Karpas-422 (cell line): ENCODE results near the gene ADAM22. TPM values are rescaled to one million over a fixed set of nuclear protein-coding genes. Genes with fewer than 3 reads are reported as not detected.

Experiments
- DNase-seq: peaks from one replicate; pipeline ENCODE4 v3.0.0-alpha.2; 2015
- H2AFZ ChIP-seq: fragments of 200-600 bp; sonication (generic); 2 replicates; pipeline ENCODE4 v1.6.1; 2014; ENCODE audit warnings: antibody characterized with exemption, low read length, mixed read lengths
- H3K27ac ChIP-seq: fragments of 200-600 bp; sonication (generic); 2 replicates; pipeline ENCODE4 v1.5.1; 2014; ENCODE audit warnings: mild to moderate bottlenecking, low read length, moderate library complexity
- H3K27me3 ChIP-seq: fragments of 200-600 bp; sonication (generic); 2 replicates; pipeline ENCODE4 v1.6.1; 2014; ENCODE audit warnings: low read length, mixed read lengths
- H3K36me3 ChIP-seq: fragments of 200-600 bp; sonication (generic); 2 replicates; pipeline ENCODE4 v1.6.1; 2014; ENCODE audit warnings: low read length, mixed read lengths; ENCODE audit not compliant: insufficient read depth
- H3K4me1 ChIP-seq: fragments of 200-600 bp; sonication (generic); 2 replicates; pipeline ENCODE4 v1.6.1; 2014; ENCODE audit warnings: mild to moderate bottlenecking, low read length, mixed read lengths
- H3K4me2 ChIP-seq: fragments of 200-600 bp; sonication (generic); 2 replicates; pipeline ENCODE4 v1.6.1; 2014; ENCODE audit warnings: low read length, low read depth, mild to moderate bottlenecking; ENCODE audit not compliant: poor library complexity, severe bottlenecking
- H3K4me3 ChIP-seq: fragments of 200-600 bp; sonication (generic); 2 replicates; pipeline ENCODE4 v1.5.1; 2014; ENCODE audit warnings: mild to moderate bottlenecking, antibody characterized with exemption, low read length, mixed read lengths
- H3K79me2 ChIP-seq: fragments of 200-600 bp; sonication (generic); 2 replicates; pipeline ENCODE4 v1.6.1; 2014; ENCODE audit warnings: mild to moderate bottlenecking, low read length, mixed read lengths
- H3K9ac ChIP-seq: fragments of 200-600 bp; sonication (generic); 2 replicates; pipeline ENCODE4 v1.6.0; 2014; ENCODE audit warnings: low read length
- H3K9me2 ChIP-seq: fragments of 200-600 bp; sonication (generic), shearing (Covaris generic); replicated peaks from 2 replicates; pipeline ENCODE4 v1.6.0; 2014; ENCODE audit warnings: mild to moderate bottlenecking, low read length, moderate library complexity; ENCODE audit not compliant: insufficient read depth
- H3K9me3 ChIP-seq: fragments of 300-700, 200-600 bp; sonication (generic); 2 replicates; pipeline ENCODE4 v1.6.1; 2014; ENCODE audit warnings: low read length, mixed read lengths
- H4K20me1 ChIP-seq: fragments of 200-600 bp; sonication (generic); 2 replicates; pipeline ENCODE4 v1.6.1; 2014; ENCODE audit warnings: mild to moderate bottlenecking, antibody characterized with exemption, low read length, low read depth; ENCODE audit not compliant: insufficient read depth
- total RNA-seq: library from RNA; depleted of rRNA; stranded (reverse); fragments of >200 nt; shearing (Covaris generic); gene quantifications from 2 replicates; pipeline ENCODE4 v1.2.3, GENCODE V29; 2014; ENCODE audit warnings: low replicate concordance

The ADAM22 gene
- total RNA-seq, 1 experiment from 2014 or later, result 6.1 TPM

DNA sequence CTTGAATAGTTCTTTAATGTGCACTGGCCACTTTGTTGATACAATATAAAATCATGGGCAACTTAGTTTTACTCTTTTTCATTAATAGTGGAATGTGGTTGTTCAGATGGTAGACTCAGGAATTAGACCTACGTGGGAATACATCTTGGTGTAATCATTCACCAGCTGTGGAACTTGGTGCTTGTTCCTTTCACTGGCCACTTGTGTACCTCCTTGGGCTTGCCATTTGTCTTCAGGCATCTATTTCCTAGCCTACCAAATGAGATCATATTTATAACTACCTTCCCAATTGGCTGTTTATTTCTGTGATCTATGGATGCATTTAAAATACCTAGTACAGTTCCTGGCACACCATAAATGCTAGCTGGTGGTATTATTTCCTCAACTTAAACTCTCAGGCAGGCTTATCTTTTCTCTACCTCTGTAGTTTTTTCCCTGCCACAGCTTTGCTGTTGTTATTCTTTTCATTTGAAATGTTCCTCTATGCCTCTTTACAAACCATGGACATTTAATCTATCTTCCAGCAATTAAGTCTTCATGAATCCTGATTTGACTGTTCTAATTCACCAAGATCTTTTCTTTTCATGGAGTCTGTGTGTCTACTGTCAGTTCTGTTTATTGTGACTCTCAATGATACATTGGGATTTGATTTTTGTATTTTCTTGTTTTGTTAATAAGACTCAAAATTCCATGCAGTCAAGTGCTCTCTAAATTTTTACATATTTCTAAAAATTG lies 113.0 kb downstream of the ADAM22 start:
- H3K27me3 ChIP-seq, result no peaks in the 10 kb centered on the region
- no peak overlapping the region for H3K27ac ChIP-seq
- H3K9ac ChIP-seq, result no peak overlapping the region

DNA sequence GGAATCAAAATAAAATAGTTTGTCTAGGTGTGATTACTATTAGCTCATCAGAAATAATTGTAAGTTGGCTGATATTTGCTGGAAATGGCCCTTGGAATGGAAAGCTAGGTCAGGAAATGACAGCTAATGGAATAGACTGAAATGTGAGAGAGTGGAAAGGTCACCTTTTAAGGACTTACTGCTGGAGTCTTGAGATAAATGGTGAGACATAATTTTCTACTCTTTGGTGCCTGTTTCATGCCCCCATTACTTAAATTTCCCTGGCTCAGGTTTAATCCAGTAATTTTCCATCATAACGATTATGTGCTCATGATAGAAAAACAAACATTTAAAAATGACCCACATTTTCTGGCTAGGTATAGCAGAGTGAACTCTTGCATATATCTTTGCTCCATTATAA lies 123.6 kb downstream of the ADAM22 start:
- DNase-seq, result no peak
- Histone ChIP-seq H3K9me3 (no peaks in the 10 kb centered on the region), H3K9ac (no peak overlapping the region), H3K4me3 (no peak overlapping the region), H3K36me3 (no peaks in the 10 kb centered on the region), H3K4me1 (no peaks in the 10 kb centered on the region), H3K27me3 (no peaks in the 10 kb centered on the region), H4K20me1 (no peaks in the 10 kb centered on the region), H3K27ac (no peak overlapping the region), H3K4me2 (no peak overlapping the region), H3K79me2 (no peaks in the 10 kb centered on the region), H3K9me2 (no peaks in the 10 kb centered on the region), H2AFZ (no peak overlapping the region)

More for the DNA sequence above, 113.0 kb downstream of the ADAM22 start:
- no peak overlapping the region for H3K4me3 ChIP-seq
- H3K9me2 ChIP-seq, result no peaks in the 10 kb centered on the region
- H3K79me2 ChIP-seq, result no peaks in the 10 kb centered on the region
- no peak overlapping the region for H2AFZ ChIP-seq
- no peaks in the 10 kb centered on the region for H4K20me1 ChIP-seq
- no peaks in the 10 kb centered on the region for H3K4me1 ChIP-seq
- H3K9me3 ChIP-seq, result no peaks in the 10 kb centered on the region
- no peak overlapping the region for H3K4me2 ChIP-seq
- no peak for DNase-seq
- H3K36me3 ChIP-seq, result no peaks in the 10 kb centered on the region

DNA sequence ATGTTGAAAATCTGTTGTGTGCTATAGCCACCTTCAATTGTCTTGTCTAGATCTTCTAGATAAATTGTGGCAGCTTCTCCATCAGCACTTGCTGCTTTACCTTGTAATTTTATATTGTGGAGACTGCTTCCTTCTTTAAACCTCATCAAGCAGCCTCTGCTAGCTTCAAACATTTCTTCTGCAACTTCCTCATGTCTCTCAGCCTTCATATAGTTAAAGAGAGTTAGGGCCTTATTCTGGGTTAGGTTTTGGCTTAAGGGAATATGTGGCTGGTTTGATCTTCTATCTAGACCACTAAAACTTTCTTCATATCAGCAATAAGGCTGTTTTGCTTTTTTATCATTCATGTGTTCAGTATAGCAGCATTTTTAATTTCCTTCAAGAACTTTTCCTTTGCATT lies 128.2 kb downstream of the ADAM22 start:
- DNase-seq, result no peak
- Histone ChIP-seq H3K4me2 (no peak overlapping the region), H3K9me3 (no peaks in the 10 kb centered on the region), H3K9ac (no peak overlapping the region), H3K36me3 (no peaks in the 10 kb centered on the region), H3K4me3 (no peak overlapping the region), H3K27me3 (no peaks in the 10 kb centered on the region), H3K9me2 (no peaks in the 10 kb centered on the region), H3K27ac (no peak overlapping the region), H3K79me2 (no peaks in the 10 kb centered on the region), H3K4me1 (no peaks in the 10 kb centered on the region), H4K20me1 (no peaks in the 10 kb centered on the region), H2AFZ (no peak overlapping the region)

DNA sequence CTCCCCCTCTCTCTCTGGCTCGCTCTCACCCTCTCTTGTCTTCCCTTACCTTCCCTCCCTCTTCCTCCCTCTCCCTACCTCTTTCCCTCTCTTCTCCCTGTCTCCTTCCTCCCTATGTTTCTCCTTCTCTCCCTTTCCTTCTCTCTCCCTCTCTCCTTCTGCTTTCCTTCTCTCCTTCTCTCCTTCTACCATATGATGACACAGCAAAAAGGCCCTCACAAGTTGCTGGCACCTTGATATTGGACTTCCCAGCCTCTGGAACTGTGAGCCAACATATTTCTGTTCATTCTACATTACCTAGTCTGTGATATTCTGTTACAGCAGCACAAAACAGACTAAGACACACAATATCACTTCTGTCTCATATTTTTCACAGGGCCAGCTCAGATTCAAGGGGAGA lies 135.0 kb downstream of the ADAM22 start:
- Histone ChIP-seq H2AFZ (no peak overlapping the region), H3K9me3 (no peaks in the 10 kb centered on the region), H3K9me2 (no peaks in the 10 kb centered on the region), H3K4me3 (no peak overlapping the region), H3K4me2 (no peak overlapping the region), H3K79me2 (no peaks in the 10 kb centered on the region), H3K27ac (no peak overlapping the region), H3K36me3 (no peaks in the 10 kb centered on the region), H3K4me1 (no peaks in the 10 kb centered on the region), H3K27me3 (no peaks in the 10 kb centered on the region), H4K20me1 (no peaks in the 10 kb centered on the region), H3K9ac (no peak overlapping the region)
- DNase-seq, result no peak

DNA sequence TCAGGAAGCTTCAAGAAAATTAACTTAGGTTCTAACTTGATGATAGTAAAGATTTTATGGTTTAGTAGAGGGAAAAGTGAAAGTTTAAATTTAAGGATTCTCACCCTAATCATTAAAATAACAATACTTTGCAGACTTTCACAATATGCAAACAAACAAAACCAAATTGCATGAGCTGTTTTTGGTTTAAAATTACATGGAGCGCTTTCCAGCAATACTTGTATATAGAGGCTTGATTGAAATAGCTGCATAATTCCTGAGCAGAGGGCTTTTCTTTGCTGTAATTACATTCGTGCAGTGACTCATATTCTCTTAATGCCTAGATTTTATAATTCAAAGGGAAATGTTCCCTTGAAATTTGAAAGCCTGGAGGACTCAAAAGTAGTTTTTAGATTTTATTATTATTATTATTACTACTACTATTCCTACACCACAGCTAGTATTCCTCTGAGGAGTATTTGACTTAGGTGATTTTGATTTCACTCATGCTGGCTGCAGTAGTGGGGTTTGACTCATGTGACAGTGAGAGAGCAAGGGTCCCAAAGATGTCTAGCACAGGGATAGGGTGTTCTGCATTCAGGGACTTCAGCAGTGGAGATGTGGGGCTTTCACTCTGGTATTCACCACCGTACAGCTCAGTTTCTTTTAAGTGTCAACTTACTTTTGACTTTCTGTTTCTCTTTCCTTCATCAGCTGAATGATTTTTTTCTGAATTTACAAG lies 138.1 kb downstream of the ADAM22 start:
- Histone ChIP-seq H3K79me2 (no peaks in the 10 kb centered on the region), H4K20me1 (no peaks in the 10 kb centered on the region), H3K4me2 (no peak overlapping the region), H3K9me2 (no peaks in the 10 kb centered on the region), H3K4me3 (no peak overlapping the region), H3K36me3 (no peaks in the 10 kb centered on the region), H3K27ac (no peak overlapping the region), H2AFZ (no peak overlapping the region), H3K27me3 (no peaks in the 10 kb centered on the region), H3K9ac (no peak overlapping the region), H3K9me3 (no peaks in the 10 kb centered on the region), H3K4me1 (no peaks in the 10 kb centered on the region)
- DNase-seq, result no peak

DNA sequence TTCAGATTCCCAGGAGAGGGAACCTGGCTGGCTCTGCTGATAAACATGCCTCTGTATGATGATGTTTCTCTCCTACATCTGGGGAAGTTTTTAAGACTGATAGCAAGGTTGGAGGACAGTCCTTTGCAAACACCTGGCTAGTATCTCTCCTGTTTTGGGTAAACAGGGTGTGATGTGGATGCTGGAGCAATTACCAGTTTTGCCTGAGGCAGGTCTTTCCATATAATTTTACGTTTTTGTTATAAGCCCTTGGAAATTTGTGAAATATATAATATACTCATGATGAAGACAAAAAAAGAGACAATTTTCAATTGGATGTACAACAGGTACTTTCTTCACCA lies 138.6 kb downstream of the ADAM22 start:
- no peaks in the 10 kb centered on the region for H3K4me1 ChIP-seq
- no peaks in the 10 kb centered on the region for H3K36me3 ChIP-seq
- H2AFZ ChIP-seq, result no peak overlapping the region
- no peak for DNase-seq
- no peaks in the 10 kb centered on the region for H3K9me3 ChIP-seq
- no peak overlapping the region for H3K27ac ChIP-seq
- no peaks in the 10 kb centered on the region for H3K27me3 ChIP-seq
- H3K4me2 ChIP-seq, result no peak overlapping the region
- no peak overlapping the region for H3K9ac ChIP-seq
- H3K4me3 ChIP-seq, result no peak overlapping the region
- no peaks in the 10 kb centered on the region for H3K9me2 ChIP-seq
- no peaks in the 10 kb centered on the region for H4K20me1 ChIP-seq
- no peaks in the 10 kb centered on the region for H3K79me2 ChIP-seq

DNA sequence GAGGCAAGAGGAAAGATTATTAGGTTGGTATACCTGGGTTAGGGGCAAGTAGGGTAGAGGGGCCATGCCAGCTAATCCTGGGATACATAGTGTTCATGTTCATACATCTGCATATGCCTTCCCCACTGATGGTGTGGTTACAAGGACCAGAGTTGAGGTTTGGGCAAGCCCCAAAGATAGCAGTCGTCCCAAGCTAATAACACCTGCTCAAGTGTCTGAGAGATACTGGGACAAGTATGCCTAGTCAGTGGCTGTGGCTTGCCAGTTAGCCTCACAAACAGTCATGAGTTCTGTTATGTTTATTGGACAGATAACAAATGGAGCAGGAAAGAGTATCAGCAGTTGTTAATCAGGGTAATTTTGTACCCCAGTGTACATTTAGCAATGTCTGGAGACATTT lies 139.6 kb downstream of the ADAM22 start:
- no peak overlapping the region for H3K4me3 ChIP-seq
- no peaks in the 10 kb centered on the region for H3K4me1 ChIP-seq
- no peaks in the 10 kb centered on the region for H3K9me3 ChIP-seq
- H3K9me2 ChIP-seq, result no peaks in the 10 kb centered on the region
- H3K27me3 ChIP-seq, result no peaks in the 10 kb centered on the region
- H2AFZ ChIP-seq, result no peak overlapping the region
- H4K20me1 ChIP-seq, result no peaks in the 10 kb centered on the region
- H3K36me3 ChIP-seq, result no peaks in the 10 kb centered on the region
- no peak for DNase-seq
- no peaks in the 10 kb centered on the region for H3K79me2 ChIP-seq
- H3K4me2 ChIP-seq, result no peak overlapping the region
- no peak overlapping the region for H3K9ac ChIP-seq
- no peak overlapping the region for H3K27ac ChIP-seq

DNA sequence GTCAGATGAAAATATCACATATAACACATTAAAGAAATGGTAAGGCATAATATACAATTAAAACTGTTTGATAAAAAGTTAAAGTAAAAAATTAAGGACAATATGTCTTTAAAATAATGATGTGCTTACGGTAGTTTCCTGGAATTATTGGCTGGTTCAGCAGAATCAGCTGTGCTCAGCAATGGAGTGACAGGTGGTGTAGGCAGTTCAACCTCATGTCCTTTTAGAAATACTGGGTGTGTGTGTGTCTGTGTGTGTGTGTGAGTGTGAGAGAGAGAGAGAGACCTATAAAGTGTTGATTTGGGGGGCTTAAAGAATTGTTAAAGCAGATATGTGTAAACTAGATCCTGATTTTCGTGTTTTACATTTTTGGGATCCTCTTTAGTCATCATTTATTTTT lies 141.2 kb downstream of the ADAM22 start:
- DNase-seq, result no peak
- Histone ChIP-seq H3K36me3 (no peaks in the 10 kb centered on the region), H3K4me3 (no peak overlapping the region), H3K79me2 (no peaks in the 10 kb centered on the region), H2AFZ (no peak overlapping the region), H3K9ac (no peak overlapping the region), H3K9me3 (no peaks in the 10 kb centered on the region), H3K27ac (no peak overlapping the region), H3K4me1 (no peaks in the 10 kb centered on the region), H3K9me2 (no peaks in the 10 kb centered on the region), H3K27me3 (no peaks in the 10 kb centered on the region), H3K4me2 (no peak overlapping the region), H4K20me1 (no peaks in the 10 kb centered on the region)
